H1 (cell line): ENCODE data around the gene EBF3. TPM values are rescaled to one million over a fixed set of nuclear protein-coding genes. Genes with fewer than 3 reads are reported as not detected.

Source experiments
- CTCF ChIA-PET: fragments of 300-600 bp; sonication (Branson Sonifier 250); formaldehyde crosslinking; loops from one replicate; lab custom pipeline; 2021; ENCODE audit not compliant: partially characterized antibody; lab: Charles Lee
- POLR2A ChIA-PET: fragments of 300-600 bp; sonication (Branson Sonifier 250); formaldehyde crosslinking; loops from one replicate; lab custom pipeline; 2021; ENCODE audit warnings: inconsistent platforms; ENCODE audit not compliant: partially characterized antibody; lab: Charles Lee
- DNase-seq, 2 experiments: peaks; one replicate each; pipeline versions ENCODE4 v3.0.0 to v3.0.0-alpha.2; 2010 to 2022; ENCODE audit warnings: low spot score in 2 of 2, low read depth in 1 of 2, mixed read lengths in 1 of 2
- FAIRE-seq: peaks from 2 replicates; lab custom pipeline; 2011; peaks lifted over from hg19 to GRCh38; lab: Jason Lieb, UNC
- H2AFZ ChIP-seq: 2 replicates; pipeline ENCODE4 v1.8.1; 2012; ENCODE audit warnings: low read length, inconsistent platforms
- H2AK5ac ChIP-seq: 2 replicates; pipeline ENCODE4 v1.6.1; 2013; ENCODE audit warnings: low read depth, low read length
- H2BK120ac ChIP-seq: replicated peaks from 2 replicates; pipeline ENCODE3; 2013; ENCODE audit warnings: low read depth, low read length, inconsistent platforms
- H2BK12ac ChIP-seq: 2 replicates; pipeline ENCODE4 v1.6.1; 2013; ENCODE audit warnings: low read depth, low read length
- H2BK15ac ChIP-seq: 2 replicates; pipeline ENCODE4 v1.6.1; 2013; ENCODE audit warnings: low read length
- H2BK20ac ChIP-seq: 2 replicates; pipeline ENCODE4 v1.6.1; 2013; ENCODE audit warnings: low read length
- H2BK5ac ChIP-seq: 2 replicates; pipeline ENCODE4 v1.6.1; 2013; ENCODE audit warnings: low read depth, low read length
- H3K14ac ChIP-seq: 2 replicates; pipeline ENCODE4 v1.6.1; 2013; ENCODE audit warnings: inconsistent platforms; ENCODE audit not compliant: insufficient read length
- H3K18ac ChIP-seq: 2 replicates; pipeline ENCODE4 v1.6.1; 2013; ENCODE audit warnings: low read length; ENCODE audit errors: extremely low read depth
- H3K23ac ChIP-seq: 2 replicates; pipeline ENCODE4 v1.6.1; 2013; ENCODE audit warnings: inconsistent platforms; ENCODE audit not compliant: insufficient read length
- H3K23me2 ChIP-seq: 2 replicates; pipeline ENCODE4 v1.6.1; 2013; ENCODE audit warnings: low read depth, low read length
- H3K27ac ChIP-seq: 2 replicates; pipeline ENCODE4 v1.6.1; 2011; ENCODE audit warnings: low read depth, low read length, inconsistent platforms
- H3K27me3 ChIP-seq, 4 experiments: replicated peaks in 1 of 4; 1 replicate in 1 of 4; 2 replicates in 3 of 4; pipeline versions ENCODE4 v1.6.1 to v1.8.1; 2011 to 2013; ENCODE audit warnings: low read length in 3 of 4, mild to moderate bottlenecking in 3 of 4, inconsistent platforms in 2 of 4, mixed read lengths in 2 of 4, moderate library complexity in 1 of 4; ENCODE audit not compliant: control insufficient read depth in 3 of 4, insufficient read depth in 3 of 4; ENCODE audit errors: extremely low read depth in 1 of 4
- H3K36me3 ChIP-seq, 4 experiments: 2 replicates each; pipeline versions ENCODE4 v1.6.1 to v1.8.1; 2011 to 2013; ENCODE audit warnings: mild to moderate bottlenecking in 4 of 4, low read length in 3 of 4, moderate library complexity in 2 of 4, control low read depth in 1 of 4, inconsistent platforms in 1 of 4; ENCODE audit not compliant: insufficient read depth in 4 of 4, control insufficient read depth in 2 of 4
- H3K4ac ChIP-seq: replicated peaks from 2 replicates; pipeline ENCODE3; 2013; ENCODE audit warnings: low read length, low read depth, mixed read lengths, inconsistent platforms; ENCODE audit not compliant: insufficient read length
- H3K4me1 ChIP-seq, 4 experiments: replicated peaks in 1 of 4; 1 replicate in 1 of 4; 2 replicates in 3 of 4; pipeline versions ENCODE4 v1.6.1 to v1.8.1; 2011 to 2013; ENCODE audit warnings: low read length in 3 of 4, inconsistent platforms in 2 of 4, mixed read lengths in 1 of 4; ENCODE audit not compliant: insufficient read depth in 4 of 4, control insufficient read depth in 3 of 4
- H3K4me2 ChIP-seq, 2 experiments: 2 replicates each; pipeline versions ENCODE4 v1.6.1 to v1.8.1; 2011 to 2013; ENCODE audit warnings: low read depth in 2 of 2, low read length in 2 of 2, control low read depth in 1 of 2, inconsistent platforms in 1 of 2, mild to moderate bottlenecking in 1 of 2; ENCODE audit not compliant: insufficient read depth in 1 of 2
- H3K4me3 ChIP-seq, 4 experiments: fragments of 200-600, 300-600 bp in 1 of 4; sonication (generic), shearing (Covaris generic), sonication (Bioruptor Twin) in 1 of 4; 2 replicates each; pipeline versions ENCODE4 v1.5.1 to v1.8.1; 2011 to 2016; ENCODE audit warnings: low read length in 4 of 4, low read depth in 3 of 4, control low read depth in 2 of 4, inconsistent platforms in 2 of 4, mild to moderate bottlenecking in 2 of 4, mixed read lengths in 1 of 4, moderate library complexity in 1 of 4; ENCODE audit not compliant: insufficient read depth in 2 of 4; ENCODE audit errors: extremely low read depth in 1 of 4
- H3K56ac ChIP-seq: replicated peaks from 2 replicates; pipeline ENCODE3; 2013; ENCODE audit warnings: low read depth, mild to moderate bottlenecking, mixed read lengths, low read length, inconsistent platforms; ENCODE audit not compliant: insufficient read length
- H3K79me1 ChIP-seq: 2 replicates; pipeline ENCODE4 v1.6.1; 2013; ENCODE audit warnings: low read depth, low read length, control low read depth
- H3K79me2 ChIP-seq, 2 experiments: 2 replicates each; pipeline versions ENCODE4 v1.6.1 to v1.8.1; 2012 to 2013; ENCODE audit warnings: low read length in 2 of 2, mild to moderate bottlenecking in 2 of 2, inconsistent platforms in 1 of 2; ENCODE audit not compliant: insufficient read depth in 2 of 2, control insufficient read depth in 1 of 2
- H3K9ac ChIP-seq, 4 experiments: replicated peaks in 1 of 4; 1 replicate in 1 of 4; 2 replicates in 3 of 4; pipeline versions ENCODE4 v1.6.1 to v1.8.1; 2011 to 2013; ENCODE audit warnings: low read depth in 3 of 4, low read length in 3 of 4, control low read depth in 2 of 4, mild to moderate bottlenecking in 2 of 4, moderate library complexity in 2 of 4, inconsistent platforms in 1 of 4; ENCODE audit errors: extremely low read depth in 1 of 4
- H3K9me3 ChIP-seq, 2 experiments: 2 replicates each; pipeline versions ENCODE4 v1.6.1 to v1.8.1; 2012 to 2013; ENCODE audit warnings: mild to moderate bottlenecking in 2 of 2, moderate library complexity in 2 of 2, control low read depth in 1 of 2, inconsistent platforms in 1 of 2, low read depth in 1 of 2, low read length in 1 of 2, mixed read lengths in 1 of 2; ENCODE audit not compliant: insufficient read depth in 2 of 2
- H4K20me1 ChIP-seq, 2 experiments: replicated peaks in 1 of 2; 2 replicates each; pipeline versions ENCODE3 to v1.8.1; 2011 to 2013; ENCODE audit warnings: inconsistent platforms in 2 of 2, low read length in 2 of 2, mild to moderate bottlenecking in 1 of 2; ENCODE audit not compliant: insufficient read depth in 2 of 2, control insufficient read depth in 1 of 2
- H4K5ac ChIP-seq: 2 replicates; pipeline ENCODE4 v1.6.1; 2013; ENCODE audit warnings: low read length, low read depth, mixed read lengths, inconsistent platforms; ENCODE audit not compliant: insufficient read length
- H4K8ac ChIP-seq: 2 replicates; pipeline ENCODE4 v1.8.0; 2013; ENCODE audit warnings: mild to moderate bottlenecking, moderate library complexity, low read length, inconsistent platforms; ENCODE audit not compliant: insufficient read depth; ENCODE audit errors: extremely low read depth
- H4K91ac ChIP-seq: replicated peaks from 2 replicates; pipeline ENCODE3; 2013; ENCODE audit warnings: low read length, mixed read lengths, inconsistent platforms; ENCODE audit not compliant: insufficient read length
- BACH1 ChIP-seq: IDR thresholded peaks from 2 replicates; pipeline ENCODE4 v1.6.1; 2012; ENCODE audit warnings: low read length, improper control_type of control experiment
- BRCA1 ChIP-seq: IDR thresholded peaks from 2 replicates; pipeline ENCODE4 v1.6.1; 2012; ENCODE audit warnings: low read depth, low read length, improper control_type of control experiment
- CHD2 ChIP-seq: IDR thresholded peaks from 2 replicates; pipeline ENCODE4 v1.6.1; 2012; ENCODE audit warnings: low read length, improper control_type of control experiment
- GABPA ChIP-seq: IDR thresholded peaks from 2 replicates; pipeline ENCODE4 v1.6.1; 2011; ENCODE audit warnings: mild to moderate bottlenecking, low read length, moderate library complexity, borderline replicate concordance; ENCODE audit not compliant: insufficient read depth
- SRF ChIP-seq: IDR thresholded peaks from 2 replicates; pipeline ENCODE4 v1.6.1; 2011; ENCODE audit warnings: mild to moderate bottlenecking, low read depth, low read length, moderate library complexity
- SUZ12 ChIP-seq: fragments of 200-600 bp; sonication (generic); IDR thresholded peaks from 2 replicates; pipeline ENCODE4 v1.6.1; 2012; ENCODE audit warnings: mild to moderate bottlenecking, inconsistent platforms, low read length, moderate library complexity, mixed read lengths
- ZNF274 ChIP-seq: IDR thresholded peaks from 2 replicates; pipeline ENCODE4 v1.7.0; 2012; ENCODE audit warnings: low read length, borderline replicate concordance; ENCODE audit errors: extremely low read depth
- WGBS, 2 experiments: shearing (Covaris generic) in 1 of 2; methylation state at CpG; one replicate each; pipeline versions ENCODE4 v1.1.6 to v1.1.7; 2013 to 2015; ENCODE audit warnings: low lambda C conversion rate in 2 of 2, mixed read lengths in 2 of 2, inconsistent platforms in 1 of 2, low coverage in 1 of 2, missing lambda C conversion rate in 1 of 2; ENCODE audit not compliant: insufficient replicate concordance in 2 of 2, insufficient coverage in 1 of 2, insufficient read length in 1 of 2; ENCODE audit errors: extremely low coverage in 1 of 2, missing lambda C conversion rate in 1 of 2; 5-methylcytosine and 5-hydroxymethylcytosine counted together
- polyA plus RNA-seq, 7 experiments: library from polyadenylated mRNA; depleted of rRNA in 3 of 7; stranded (reverse) in 5 of 7; unstranded in 2 of 7; fragments of >200 nt in 5 of 7; fragments of 200-250 nt in 2 of 7; gene quantifications; 1 replicate in 5 of 7; 2 replicates in 1 of 7; 4 replicates in 1 of 7; pipeline versions ENCODE4 v1.2.1 to v1.2.3, GENCODE V29; 2011 to 2013; ENCODE audit warnings: missing spikeins in 2 of 7, mixed read lengths in 2 of 7
- total RNA-seq: library from RNA; stranded (reverse); fragmentation: NEBNext Ultra II Directional; extraction: Animal tissue kit (Norgen Biotek cat#: 25700); gene quantifications from 2 replicates; pipeline ENCODE4 v1.2.1, GENCODE V29; 2021

EBF3 gene
- total and polyA plus RNA-seq, 2 of the 8 experiments (the other 6 are each of a cell fraction or from before 2014, with no cell fraction given), result 0.08 to 0.26 TPM

DNA sequence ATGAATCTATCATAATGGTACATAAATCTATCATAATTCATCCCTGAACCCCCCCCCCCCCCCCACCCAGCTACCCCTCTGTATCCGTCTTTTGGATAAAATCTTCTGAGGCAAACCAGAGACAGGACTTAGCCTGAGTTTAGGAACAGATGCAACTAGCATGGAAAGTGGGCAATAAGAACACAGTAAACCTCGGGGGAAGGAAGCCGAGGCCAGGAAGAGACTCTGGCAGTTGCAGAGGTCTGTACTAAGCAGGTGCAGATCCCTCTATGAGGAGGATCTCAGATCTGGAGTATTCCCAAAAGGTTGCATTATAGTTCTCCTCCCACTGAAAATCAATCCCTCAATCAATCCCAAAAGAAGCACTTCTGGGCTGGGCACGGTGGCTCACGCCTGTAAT lies 87.2 kb downstream of the EBF3 start:
- H4K5ac ChIP-seq, result no peak overlapping the region
- no peak overlapping the region for H3K4ac ChIP-seq
- DNase-seq, result no peak
- 92% methylated on average over 5 of the region's 5 CpGs; no CpG with 5 or more reads in 1 of the 2 experiments for WGBS, 2 experiments
- H2AK5ac ChIP-seq, result no peak overlapping the region
- ChIA-PET POLR2A (no interaction called here), CTCF (interaction anchor here (0.8 to 16.4 kb wide), 19 partner anchors 9 to 1350 kb away, joined by 3 to 131 read pairs (median 3); no protein-coding TSS in a partner anchor)
- H3K27me3 ChIP-seq, result no peaks in the 10 kb centered on the region
- no peaks in the 10 kb centered on the region for H3K36me3 ChIP-seq
- H2BK120ac ChIP-seq, result no peak overlapping the region
- peaks cover 0 to 4% of the 10 kb centered on the region in 2 experiments for H4K20me1 ChIP-seq
- H3K79me2 ChIP-seq, result no peaks in the 10 kb centered on the region
- no peak overlapping the region for H2AFZ ChIP-seq
- no peak overlapping the region for H4K91ac ChIP-seq
- TF ChIP-seq SUZ12 (no peak), CHD2 (no peak), BACH1 (no peak), BRCA1 (no peak), ZNF274 (no peak), GABPA (no peak), SRF (no peak)
- H3K79me1 ChIP-seq, result no peaks in the 10 kb centered on the region
- H3K9ac ChIP-seq, result no peak overlapping the region
- H2BK20ac ChIP-seq, result no peak overlapping the region
- H3K4me1 ChIP-seq, result peaks cover 0 to 2% (median 0%) of the 10 kb centered on the region in 4 experiments; a peak in 1 of 7 replicates
- no peaks in the 10 kb centered on the region for H3K9me3 ChIP-seq
- H3K23ac ChIP-seq, result no peak overlapping the region
- no peak overlapping the region for H3K4me3 ChIP-seq
- no peak overlapping the region for H2BK15ac ChIP-seq
- H4K8ac ChIP-seq, result no peak overlapping the region
- H3K18ac ChIP-seq, result no peak overlapping the region
- no peak overlapping the region for H2BK5ac ChIP-seq
- no peaks in the 10 kb centered on the region for H3K23me2 ChIP-seq
- no peak overlapping the region for H3K27ac ChIP-seq
- no peak overlapping the region for H3K4me2 ChIP-seq
- H3K56ac ChIP-seq, result no peak overlapping the region
- no peak overlapping the region for H2BK12ac ChIP-seq
- no peak overlapping the region for H3K14ac ChIP-seq
- no peak for FAIRE-seq
